ENCODE data around the gene ZNF302.
A peak's percentile ranks its signal among the peaks of the same experiment; 100 is the strongest.

Gene ZNF302

GRCh38 chr19:34732612-34733211 is 55.2 kb downstream of the ZNF302 start:
- DNase-seq (ENCODE audit: low spot score): no peak

GRCh38 chr19:34733266-34733745 is 55.8 kb downstream of the ZNF302 start:
- no peak for DNase-seq (ENCODE audit: low spot score)

GRCh38 chr19:34733746-34734536 is 56.5 kb downstream of the ZNF302 start, which contains the start of gene ZNF181:
TSS of gene ZNF181 (plus strand) at chr19:34734243. CDS start at chr19:34735038, 795 bp downstream.
- DNase-seq (ENCODE audit: low spot score): peak; percentile 94

GRCh38 chr19:34734537-34735103 is 57.1 kb downstream of the ZNF302 start:
- DNase-seq (ENCODE audit: low spot score): no peak

Measured in ecto neural progenitor cell (in vitro differentiated cells).